Activated CD8-positive, alpha-beta T cell treated with anti-CD3 and anti-CD28 coated beads for 36 hours (primary cell): ENCODE measurements around the gene NME3. TPM values are rescaled to one million over a fixed set of nuclear protein-coding genes. Genes with fewer than 3 reads are reported as not detected.

Source experiments
- ATAC-seq: fragments of 200-7000 bp; cut with Tn5 transposase; one replicate; pipeline ENCODE4 v1.10.0; 2021; ENCODE audit warnings: mild to moderate bottlenecking, moderate library complexity
- CTCF ChIA-PET: fragments of 350-600 bp; sonication (Branson Sonifier 250); formaldehyde crosslinking; loops from one replicate; lab custom pipeline; 2021; ENCODE audit warnings: antibody characterized with exemption; lab: Charles Lee
- POLR2A ChIA-PET: fragments of 350-600 bp; sonication (Branson Sonifier 250); formaldehyde crosslinking; loops from one replicate; lab custom pipeline; 2021; ENCODE audit warnings: antibody characterized with exemption; lab: Charles Lee
- DNase-seq: peaks from one replicate; pipeline ENCODE4 v3.0.0-alpha.2; 2020
- H3K27ac Mint-ChIP-seq: one replicate; pipeline ENCODE4 v1.8.0; 2021; ENCODE audit warnings: mild to moderate bottlenecking, mixed read lengths
- H3K27me3 Mint-ChIP-seq: one replicate; pipeline ENCODE4 v1.8.0; 2021; ENCODE audit warnings: mixed read lengths
- H3K36me3 Mint-ChIP-seq: one replicate; pipeline ENCODE4 v1.8.0; 2021; ENCODE audit warnings: low read depth, mixed read lengths
- H3K4me1 Mint-ChIP-seq: one replicate; pipeline ENCODE4 v1.8.0; 2021; ENCODE audit warnings: low read depth, mixed read lengths
- H3K4me3 Mint-ChIP-seq: one replicate; pipeline ENCODE4 v1.8.0; 2021; ENCODE audit warnings: mild to moderate bottlenecking, moderate library complexity, mixed read lengths
- H3K9me3 Mint-ChIP-seq: one replicate; pipeline ENCODE4 v1.8.0; 2021; ENCODE audit warnings: mixed read lengths
- intact Hi-C: fragments of 100-400 bp; cut with micrococcal nuclease; formaldehyde crosslinking; loops from one replicate; pipeline ENCODE4 v1.10.0; 2022
- total RNA-seq, 2 experiments: library from RNA; stranded (reverse); gene quantifications; one replicate each; pipeline ENCODE4 v1.2.3, GENCODE V29; 2021
- TF ChIP-seq, protein P1 (sequence below): fragments of 200-600 bp; IDR thresholded peaks from one replicate; pipeline ENCODE4 v1.8.0; 2022; ENCODE audit warnings: antibody characterized with exemption, mild to moderate bottlenecking

The NME3 gene
- total RNA-seq, 2 experiments from 2014 or later = 37.8 to 39.6 TPM

DNA sequence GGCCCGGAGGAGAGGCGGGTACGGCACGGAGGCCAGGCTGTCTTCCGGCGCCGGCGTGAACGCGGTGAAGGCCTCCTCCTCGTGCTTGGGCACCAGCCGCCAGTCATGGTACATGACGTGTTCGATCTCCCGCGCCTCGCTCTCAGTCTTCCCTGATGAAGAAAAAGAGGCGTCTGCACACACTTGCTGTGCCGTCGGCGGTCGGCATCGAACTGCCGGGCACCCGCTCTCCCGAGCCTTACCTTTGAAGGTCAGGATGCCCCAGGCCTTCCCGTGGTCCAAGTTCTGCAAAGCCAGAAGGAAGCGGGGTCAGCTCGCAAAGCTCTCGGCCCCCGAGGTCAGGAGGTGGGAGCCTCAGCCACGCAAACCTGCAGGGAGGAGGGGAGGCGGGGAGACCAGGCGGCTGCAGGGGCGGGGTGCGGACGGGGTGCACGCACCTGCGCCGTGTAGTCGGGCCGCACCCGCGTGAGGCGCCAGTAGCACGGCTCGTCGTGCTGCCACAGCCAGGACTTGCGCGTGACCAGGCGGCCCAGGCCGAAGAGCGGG lies 1.1 kb upstream of the NME3 start, which contains the start of gene EME2:
Gene EME2, plus strand, starts transcription at position 449 of the 546 bp plus-strand sequence. CDS start 418 bp downstream, outside the sequence.
- DNase-seq (peak; percentile 76), ATAC-seq (peak; percentile 27)
- peak within 1 kb of the TSS; percentile 99 for H3K27ac Mint-ChIP-seq
- ChIA-PET POLR2A (interaction anchor here (0.6 to 3.2 kb wide), 17 partner anchors 7 to 772 kb away, joined by 3 to 18 read pairs (median 4); partner anchors contain the start of genes MAPK8IP3, NUBP2, RPS2 and SPSB3), CTCF (interaction anchor here (0.6 to 3.4 kb wide), 5 partner anchors 10 to 69 kb away, joined by 3 to 36 read pairs (median 4); partner anchors contain the start of genes MAPK8IP3, NUBP2 and SPSB3)
- H3K9me3 Mint-ChIP-seq = no peaks in the 10 kb centered on the region
- peaks cover 12% of the 10 kb centered on the region for H3K36me3 Mint-ChIP-seq
- intact Hi-C loops = no loop called here
- H3K27me3 Mint-ChIP-seq = no peaks in the 10 kb centered on the region
- H3K4me1 Mint-ChIP-seq = peaks cover 14% of the 10 kb centered on the region
- TF ChIP-seq, protein P1, sequence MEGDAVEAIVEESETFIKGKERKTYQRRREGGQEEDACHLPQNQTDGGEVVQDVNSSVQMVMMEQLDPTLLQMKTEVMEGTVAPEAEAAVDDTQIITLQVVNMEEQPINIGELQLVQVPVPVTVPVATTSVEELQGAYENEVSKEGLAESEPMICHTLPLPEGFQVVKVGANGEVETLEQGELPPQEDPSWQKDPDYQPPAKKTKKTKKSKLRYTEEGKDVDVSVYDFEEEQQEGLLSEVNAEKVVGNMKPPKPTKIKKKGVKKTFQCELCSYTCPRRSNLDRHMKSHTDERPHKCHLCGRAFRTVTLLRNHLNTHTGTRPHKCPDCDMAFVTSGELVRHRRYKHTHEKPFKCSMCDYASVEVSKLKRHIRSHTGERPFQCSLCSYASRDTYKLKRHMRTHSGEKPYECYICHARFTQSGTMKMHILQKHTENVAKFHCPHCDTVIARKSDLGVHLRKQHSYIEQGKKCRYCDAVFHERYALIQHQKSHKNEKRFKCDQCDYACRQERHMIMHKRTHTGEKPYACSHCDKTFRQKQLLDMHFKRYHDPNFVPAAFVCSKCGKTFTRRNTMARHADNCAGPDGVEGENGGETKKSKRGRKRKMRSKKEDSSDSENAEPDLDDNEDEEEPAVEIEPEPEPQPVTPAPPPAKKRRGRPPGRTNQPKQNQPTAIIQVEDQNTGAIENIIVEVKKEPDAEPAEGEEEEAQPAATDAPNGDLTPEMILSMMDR = no peak
- peak within 1 kb of the TSS; percentile 100 for H3K4me3 Mint-ChIP-seq

DNA sequence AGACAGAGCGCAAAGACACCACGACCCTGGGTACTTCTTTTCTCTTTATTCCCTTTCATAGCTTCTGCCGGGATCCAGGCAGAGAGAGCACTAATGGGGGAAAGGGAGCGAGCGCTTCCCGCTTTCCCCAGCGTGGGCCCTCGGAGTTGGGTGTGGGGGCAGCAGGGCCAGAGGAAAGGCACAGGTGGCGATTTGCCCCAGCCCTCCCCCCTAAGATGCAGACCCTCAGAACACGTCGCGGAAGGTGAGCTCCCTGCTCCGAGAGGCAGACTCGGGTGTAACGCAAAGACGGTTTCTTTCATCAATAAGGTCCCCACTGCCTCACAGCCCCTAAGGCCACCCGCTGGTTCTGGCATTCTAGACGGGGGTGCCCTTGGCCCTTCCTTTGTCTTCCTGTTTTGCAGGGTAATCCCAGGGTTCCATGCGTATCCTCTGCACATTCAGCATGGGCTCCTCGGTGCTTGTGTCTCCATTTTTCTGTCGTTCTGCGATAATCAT lies 570 bp upstream of the NME3 start:
- CTCF ChIA-PET = interaction anchor here (1.1 to 3.4 kb wide), 4 partner anchors 11 to 66 kb away, joined by 3 to 36 read pairs (median 5); partner anchors contain the start of genes MAPK8IP3, NUBP2 and SPSB3
- H3K27ac Mint-ChIP-seq = peak overlapping the region; percentile 99
- no peak for ATAC-seq
- no peaks in the 10 kb centered on the region for H3K9me3 Mint-ChIP-seq
- no peaks in the 10 kb centered on the region for H3K27me3 Mint-ChIP-seq
- intact Hi-C loops = loop anchor here (1.0 kb wide), 1 partner anchor 10 kb away; the partner anchor contains the start of genes NUBP2 and SPSB3
- TF ChIP-seq, protein P1 = no peak
- H3K4me1 Mint-ChIP-seq = peaks cover 14% of the 10 kb centered on the region
- H3K36me3 Mint-ChIP-seq = peaks cover 12% of the 10 kb centered on the region
- no peak for DNase-seq
- POLR2A ChIA-PET = interaction anchor here (0.6 to 3.2 kb wide), 18 partner anchors 8 to 772 kb away, joined by 3 to 18 read pairs (median 4); partner anchors contain the start of genes CRAMP1, IFT140, JPT2 and MAPK8IP3
- peak overlapping the region; percentile 100 for H3K4me3 Mint-ChIP-seq

DNA sequence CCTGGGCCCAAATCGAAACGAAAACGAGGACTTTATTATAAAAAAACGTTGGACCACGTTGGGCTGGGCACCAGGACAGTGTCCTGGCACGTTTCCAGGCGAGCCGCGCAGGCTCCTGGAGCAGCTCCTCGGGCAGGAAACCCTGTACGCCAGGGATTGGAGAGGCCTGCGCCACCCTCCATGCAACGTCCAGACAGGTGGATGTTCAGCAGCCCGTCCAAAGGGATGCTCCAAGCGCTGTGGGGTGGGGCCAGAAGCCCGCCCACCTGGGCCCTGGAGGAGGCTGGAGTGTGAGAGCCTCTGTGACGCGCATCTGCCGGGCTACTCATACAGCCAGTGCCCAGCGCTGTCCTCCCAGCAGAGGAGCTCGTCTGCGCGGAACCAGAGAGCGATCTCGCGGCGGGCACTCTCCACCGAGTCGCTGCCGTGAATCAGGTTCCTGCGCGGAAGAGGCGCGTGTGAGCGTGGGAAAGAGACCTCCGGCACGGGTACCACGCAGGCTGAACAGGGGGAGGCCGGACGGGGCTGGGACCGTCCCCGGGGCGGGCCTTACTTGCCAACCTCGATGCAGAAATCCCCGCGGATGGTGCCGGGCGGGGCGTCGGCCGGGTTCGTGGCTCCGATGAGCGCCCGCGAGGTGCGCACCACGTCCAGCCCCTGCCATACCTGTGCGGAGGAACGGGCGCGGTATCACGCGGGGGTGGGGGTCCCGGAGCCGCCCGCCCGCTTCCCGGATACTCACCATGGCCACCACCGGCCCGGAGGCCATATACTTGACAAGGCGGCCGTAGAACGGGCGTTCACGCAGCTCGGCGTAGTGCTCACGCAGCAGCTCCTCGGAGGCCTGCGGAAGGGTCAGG lies 785 bp downstream of the NME3 start:
- Mint-ChIP-seq H3K36me3 (peaks cover 12% of the 10 kb centered on the region), H3K4me3 (peak overlapping the region; percentile 100), H3K27ac (peak overlapping the region; percentile 84), H3K4me1 (peaks cover 14% of the 10 kb centered on the region), H3K27me3 (no peaks in the 10 kb centered on the region), H3K9me3 (no peaks in the 10 kb centered on the region)
- ChIA-PET CTCF (interaction anchor here (3.4 kb wide), 1 partner anchor 12 kb away, joined by 36 read pairs; the partner anchor contains the start of genes NUBP2 and SPSB3), POLR2A (interaction anchor here (0.7 to 3.2 kb wide), 15 partner anchors 9 to 195 kb away, joined by 3 to 18 read pairs (median 5); partner anchors contain the start of genes FAHD1, HAGH, JPT2 and MAPK8IP3)
- intact Hi-C loops = loop anchor here (1.0 kb wide), 1 partner anchor 12 kb away; the partner anchor contains the start of genes NUBP2 and SPSB3
- ATAC-seq (peak; percentile 25), DNase-seq (peak; percentile 76)
- TF ChIP-seq, protein P1 = no peak

DNA sequence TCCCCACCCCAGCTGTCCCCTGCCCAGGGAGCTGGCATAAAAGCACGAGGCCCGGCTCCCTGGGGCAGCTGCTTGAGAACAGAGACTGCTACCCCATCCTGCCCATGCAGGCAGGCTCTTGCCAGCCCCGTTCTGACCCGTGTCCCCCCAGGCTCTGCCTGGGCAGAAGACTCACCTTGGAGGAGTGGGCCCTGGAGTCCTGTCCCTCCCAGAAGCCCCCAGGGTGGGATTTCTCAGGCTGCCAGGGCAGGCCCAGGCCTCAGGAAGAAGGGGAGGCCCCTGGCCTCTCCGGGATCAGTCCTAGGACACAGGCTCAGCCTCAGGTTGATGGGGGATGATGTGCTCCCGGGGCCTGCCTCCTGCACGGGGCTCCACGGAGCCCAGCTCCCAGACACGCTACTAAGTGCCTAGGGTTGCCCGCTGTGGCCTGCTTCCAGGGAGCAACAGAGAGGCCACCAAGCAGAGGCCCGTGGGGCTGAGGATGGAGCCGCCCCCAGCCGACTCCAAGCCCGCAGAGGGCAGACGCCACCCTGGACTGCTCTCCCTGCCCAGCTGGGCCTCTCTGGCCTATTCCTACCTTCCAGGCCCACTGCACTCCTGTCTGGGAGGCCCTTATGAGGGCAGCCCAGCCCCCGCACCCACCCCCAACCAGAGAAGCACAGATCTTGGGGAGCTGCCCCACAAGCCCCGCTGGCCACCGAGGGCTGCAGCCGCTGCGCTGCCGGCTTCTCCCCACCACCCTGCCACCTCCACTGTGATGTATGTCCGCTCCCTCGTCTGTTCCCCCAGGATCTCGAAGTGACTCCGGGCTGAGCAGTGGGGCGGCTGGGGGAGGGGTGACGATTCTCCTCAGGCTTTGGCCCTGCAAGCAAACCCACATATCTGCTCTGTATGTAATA lies 1.7 kb downstream of the NME3 start:
- DNase-seq (no peak), ATAC-seq (no peak)
- CTCF ChIA-PET = interaction anchor here (1.1 to 3.4 kb wide), 2 partner anchors 13 kb away, joined by 5 to 36 read pairs; partner anchors contain the start of genes NUBP2 and SPSB3
- TF ChIP-seq, protein P1 = no peak
- Mint-ChIP-seq H3K27me3 (no peaks in the 10 kb centered on the region), H3K27ac (peak overlapping the region; percentile 84), H3K4me1 (peaks cover 8% of the 10 kb centered on the region), H3K4me3 (peak overlapping the region; percentile 100), H3K9me3 (no peaks in the 10 kb centered on the region), H3K36me3 (peaks cover 12% of the 10 kb centered on the region)
- POLR2A ChIA-PET = interaction anchor here (0.6 to 3.2 kb wide), 12 partner anchors 8 to 196 kb away, joined by 3 to 15 read pairs (median 5); partner anchors contain the start of genes FAHD1, HAGH, MAPK8IP3 and NUBP2
- intact Hi-C loops = no loop called here
